GM23248 (cell line): ENCODE data around the gene COPS8. TPM values are rescaled to one million over a fixed set of nuclear protein-coding genes. Genes with fewer than 3 reads are reported as not detected.
A peak's percentile ranks its signal among the peaks of the same experiment; 100 is the strongest.

Source experiments
- DNase-seq: peaks from one replicate; pipeline ENCODE4 v3.0.0-alpha.2; 2015
- H2AFZ ChIP-seq: fragments of 200-600 bp; sonication (generic); 2 replicates; pipeline ENCODE4 v1.6.1; 2016; ENCODE audit warnings: antibody characterized with exemption
- H3F3A ChIP-seq: fragments of 200-600 bp; sonication (generic); 2 replicates; pipeline ENCODE4 v1.6.1; 2016; ENCODE audit warnings: mild to moderate bottlenecking, antibody characterized with exemption, mixed run types; ENCODE audit not compliant: insufficient read depth
- H3K27ac ChIP-seq: fragments of 200-600 bp; sonication (generic); 2 replicates; pipeline ENCODE4 v1.5.1; 2016; ENCODE audit warnings: mild to moderate bottlenecking
- H3K27me3 ChIP-seq: fragments of 200-600 bp; sonication (generic); replicated peaks from 2 replicates; pipeline ENCODE4 v1.6.1; 2016; ENCODE audit warnings: mild to moderate bottlenecking; ENCODE audit not compliant: insufficient read depth
- H3K36me3 ChIP-seq: fragments of 200-600 bp; sonication (generic); 2 replicates; pipeline ENCODE4 v1.6.1; 2016; ENCODE audit warnings: low read depth, mild to moderate bottlenecking
- H3K4me1 ChIP-seq: fragments of 200-600 bp; sonication (generic); 2 replicates; pipeline ENCODE4 v1.6.1; 2016; ENCODE audit warnings: mild to moderate bottlenecking; ENCODE audit not compliant: insufficient read depth
- H3K4me2 ChIP-seq: fragments of 200-600 bp; sonication (generic); one replicate; pipeline ENCODE4 v1.6.1; 2016; ENCODE audit warnings: mild to moderate bottlenecking; ENCODE audit not compliant: unreplicated experiment
- H3K4me3 ChIP-seq: fragments of 200-600 bp; sonication (generic); 2 replicates; pipeline ENCODE4 v1.5.1; 2016; ENCODE audit warnings: mild to moderate bottlenecking
- H3K79me2 ChIP-seq: fragments of 200-600 bp; sonication (generic); 2 replicates; pipeline ENCODE4 v1.6.1; 2016; ENCODE audit warnings: mild to moderate bottlenecking; ENCODE audit not compliant: insufficient read depth
- H3K9ac ChIP-seq: fragments of 200-600 bp; sonication (generic); 2 replicates; pipeline ENCODE4 v1.6.1; 2016; ENCODE audit warnings: mild to moderate bottlenecking
- H3K9me2 ChIP-seq: fragments of 200-600 bp; sonication (generic); 2 replicates; pipeline ENCODE4 v1.6.1; 2016; ENCODE audit warnings: mixed run types, mild to moderate bottlenecking, moderate library complexity; ENCODE audit not compliant: insufficient read depth
- H3K9me3 ChIP-seq: fragments of 200-600 bp; sonication (generic); one replicate; pipeline ENCODE4 v1.6.1; 2017; ENCODE audit warnings: low read depth
- H4K20me1 ChIP-seq: fragments of 200-600 bp; sonication (generic); 2 replicates; pipeline ENCODE4 v1.6.0; 2016; ENCODE audit not compliant: insufficient read depth
- EZH2 ChIP-seq: fragments of 200-600 bp; sonication (generic); IDR thresholded peaks from 2 replicates; pipeline ENCODE4 v1.6.1; 2018; ENCODE audit warnings: antibody characterized with exemption, mild to moderate bottlenecking; ENCODE audit not compliant: insufficient read depth, poor library complexity, severe bottlenecking
- EZH2phosphoT487 ChIP-seq: fragments of 200-600 bp; sonication (generic); IDR thresholded peaks from 2 replicates; pipeline ENCODE4 v1.6.1; 2018; ENCODE audit warnings: antibody characterized with exemption, moderate library complexity, mild to moderate bottlenecking, low read depth; ENCODE audit not compliant: insufficient read depth
- whole genome bisulfite sequencing, 2 experiments: methylation state at CpG; one replicate each; pipeline ENCODE4 v1.1.6; 2015 to 2017; ENCODE audit warnings: low lambda C conversion rate in 2 of 2, low coverage in 1 of 2; ENCODE audit errors: missing lambda C conversion rate in 2 of 2; 5-methylcytosine and 5-hydroxymethylcytosine counted together
- in situ Hi-C: fragments of 300-500 bp; cut with MboI; formaldehyde crosslinking; loops from 2 replicates; pipeline ENCODE4 v1.15.0; 2020
- polyA plus RNA-seq: library from polyadenylated mRNA; unstranded; fragments of >200 nt; fragmentation: Nextera tagmentation; extraction: Ambion mirVana; gene quantifications from 2 replicates; pipeline ENCODE4 v1.2.1, GENCODE V29; 2016
- total RNA-seq: library from RNA; depleted of rRNA; stranded (reverse); fragments of >200 nt; shearing (Covaris generic); gene quantifications from 2 replicates; pipeline ENCODE4 v1.2.3, GENCODE V29; 2014

The COPS8 gene
- total and polyA plus RNA-seq, 2 experiments from 2014 or later, result 148 to 164 TPM

GRCh38 chr2:237084444-237084843 lies 1.2 kb upstream of the COPS8 start:
- H3K79me2 ChIP-seq, result peaks cover 40% of the 10 kb centered on the region
- H3K4me3 ChIP-seq, result peak overlapping the region; percentile 86
- WGBS, 2 experiments, result 70 to 71% methylated on average over 8 of the region's 8 CpGs

GRCh38 chr2:237090906-237091305 lies 5.2 kb downstream of the COPS8 start:
- no peak overlapping the region for H2AFZ ChIP-seq
- 90 to 91% methylated on average over 13 of the region's 13 CpGs for WGBS, 2 experiments
- H3K27me3 ChIP-seq, result no peaks in the 10 kb centered on the region
- no peak overlapping the region for H3K4me2 ChIP-seq
- peak overlapping the region; percentile 88; the same call in 1 of the 2 replicates for H3K27ac ChIP-seq
- in situ Hi-C loops, result no loop called here
- H3F3A ChIP-seq, result peaks cover 39% of the 10 kb centered on the region
- H3K9ac ChIP-seq, result no peak overlapping the region
- no peaks in the 10 kb centered on the region for H3K9me3 ChIP-seq
- no peak for DNase-seq
- no peaks in the 10 kb centered on the region for H3K9me2 ChIP-seq
- no peak overlapping the region for H3K4me3 ChIP-seq
- TF ChIP-seq EZH2phosphoT487 (no peak), EZH2 (no peak)
- H3K4me1 ChIP-seq, result peaks cover 40% of the 10 kb centered on the region
- peaks cover 96% of the 10 kb centered on the region for H3K79me2 ChIP-seq
- no peaks in the 10 kb centered on the region for H4K20me1 ChIP-seq
- H3K36me3 ChIP-seq, result peaks cover 24% of the 10 kb centered on the region

More at GRCh38 chr2:237084444-237084843, 1.2 kb upstream of the COPS8 start:
- Histone ChIP-seq H2AFZ (peak overlapping the region; percentile 91), H3K36me3 (peaks cover 4% of the 10 kb centered on the region; the same call in 1 of the 2 replicates), H3K9ac (peak overlapping the region; percentile 95), H3K4me2 (peak overlapping the region; percentile 83), H4K20me1 (no peaks in the 10 kb centered on the region), H3K9me2 (no peaks in the 10 kb centered on the region), H3K27ac (peak overlapping the region; percentile 91), H3K27me3 (no peaks in the 10 kb centered on the region), H3F3A (0 out of 2 replicates have a peak, but pooled peaks cover 6% of the 10 kb centered on the region), H3K4me1 (peaks cover 19% of the 10 kb centered on the region), H3K9me3 (no peaks in the 10 kb centered on the region)
- no peak for DNase-seq
- TF ChIP-seq EZH2 (no peak), EZH2phosphoT487 (no peak)
- in situ Hi-C loops, result no loop called here

- H3K4me1 ChIP-seq, result peaks cover 46% of the 10 kb centered on the region
- no peak for TF ChIP-seq EZH2
- TF ChIP-seq EZH2phosphoT487, result no peak
- in situ Hi-C loops, result no loop called here
- peak overlapping the region; percentile 71 for H3K9ac ChIP-seq
- H3K79me2 ChIP-seq, result peaks cover 91% of the 10 kb centered on the region
- H3K9me3 ChIP-seq, result no peaks in the 10 kb centered on the region
- no peaks in the 10 kb centered on the region for H3K9me2 ChIP-seq
- peak overlapping the region; percentile 16 for H3K4me2 ChIP-seq
- H3K4me3 ChIP-seq, result no peak overlapping the region; the same call in 1 of the 2 replicates
- peaks cover 26% of the 10 kb centered on the region for H3K36me3 ChIP-seq
- peak overlapping the region; percentile 88 for H3K27ac ChIP-seq
- peak; percentile 92 for DNase-seq
- no peaks in the 10 kb centered on the region for H4K20me1 ChIP-seq
- H3F3A ChIP-seq, result peaks cover 49% of the 10 kb centered on the region
- H2AFZ ChIP-seq, result no peak overlapping the region
- 41 to 46% methylated on average over 7 of the region's 7 CpGs for WGBS, 2 experiments
- H3K27me3 ChIP-seq, result no peaks in the 10 kb centered on the region
Measured at GRCh38 chr2:237091779-237092436, 6.2 kb downstream of the COPS8 start.

- in situ Hi-C loops, result no loop called here
- Histone ChIP-seq H4K20me1 (no peaks in the 10 kb centered on the region), H3K9ac (peak overlapping the region; percentile 71), H3K4me2 (peak overlapping the region; percentile 16), H3F3A (peaks cover 55% of the 10 kb centered on the region), H3K27me3 (no peaks in the 10 kb centered on the region), H3K36me3 (peaks cover 23% of the 10 kb centered on the region), H2AFZ (no peak overlapping the region), H3K9me2 (no peaks in the 10 kb centered on the region), H3K9me3 (no peaks in the 10 kb centered on the region), H3K4me3 (no peak overlapping the region; the same call in 1 of the 2 replicates), H3K4me1 (peaks cover 46% of the 10 kb centered on the region), H3K27ac (peak overlapping the region; percentile 88), H3K79me2 (peaks cover 85% of the 10 kb centered on the region)
- DNase-seq, result no peak
- TF ChIP-seq EZH2, result no peak
- TF ChIP-seq EZH2phosphoT487, result no peak
- 46 to 50% methylated on average over 5 of the region's 5 CpGs for WGBS, 2 experiments
Measured at GRCh38 chr2:237092506-237092905, 6.8 kb downstream of the COPS8 start.
